OCI-LY7 (cell line): Measurements from ENCODE around the gene POM121L2. TPM values are rescaled to one million over a fixed set of nuclear protein-coding genes. Genes with fewer than 3 reads are reported as not detected.

Experiments
- BruUV-seq: library from RNA; stranded (reverse); fragments of 400-500 nt; replicated peaks from 2 replicates; lab custom pipeline; 2021; lab: Mats Ljungman, UMichigan
- CTCF ChIA-PET: fragments of 300-600 bp; sonication (Branson Sonifier 250); formaldehyde crosslinking; loops from one replicate; lab custom pipeline; 2022; ENCODE audit warnings: antibody characterized with exemption; ENCODE audit not compliant: unreplicated experiment; lab: Charles Lee
- POLR2A ChIA-PET: fragments of 300-600 bp; sonication (Branson Sonifier 250); formaldehyde crosslinking; loops from one replicate; lab custom pipeline; 2022; ENCODE audit warnings: antibody characterized with exemption; lab: Charles Lee
- DNase-seq: peaks from one replicate; pipeline ENCODE4 v3.0.0-alpha.2; 2015; ENCODE audit warnings: low spot score
- H2AFZ ChIP-seq: fragments of 200-600 bp; sonication (generic), shearing (Covaris generic); 2 replicates; pipeline ENCODE4 v1.6.1; 2014; ENCODE audit warnings: mild to moderate bottlenecking, antibody characterized with exemption, low read length, moderate library complexity
- H3K27ac ChIP-seq: fragments of 200-600 bp; sonication (generic); 2 replicates; pipeline ENCODE4 v1.5.1; 2014; ENCODE audit warnings: mixed run types, low read depth, mild to moderate bottlenecking, moderate library complexity, low read length, inconsistent platforms; ENCODE audit not compliant: poor library complexity, severe bottlenecking
- H3K36me3 ChIP-seq: fragments of 200-600 bp; sonication (generic); 2 replicates; pipeline ENCODE4 v1.6.1; 2014; ENCODE audit warnings: mild to moderate bottlenecking, antibody characterized with exemption, low read length, moderate library complexity, mixed read lengths; ENCODE audit not compliant: insufficient read depth
- H3K4me1 ChIP-seq: fragments of 200-600 bp; sonication (generic); 2 replicates; pipeline ENCODE4 v1.5.1; 2014; ENCODE audit warnings: mild to moderate bottlenecking, low read length; ENCODE audit not compliant: insufficient read depth, poor library complexity, severe bottlenecking
- H3K4me2 ChIP-seq: fragments of 200-600 bp; sonication (generic); 2 replicates; pipeline ENCODE4 v1.6.1; 2014; ENCODE audit warnings: mild to moderate bottlenecking, low read length
- H3K4me3 ChIP-seq: fragments of 200-600 bp; sonication (generic); 2 replicates; pipeline ENCODE4 v1.5.1; 2014; ENCODE audit warnings: mild to moderate bottlenecking, low read depth, low read length; ENCODE audit not compliant: poor library complexity, severe bottlenecking
- H3K79me2 ChIP-seq: fragments of 200-600 bp; sonication (generic); 2 replicates; pipeline ENCODE4 v1.6.1; 2016; ENCODE audit warnings: low read depth, mild to moderate bottlenecking, low read length, moderate library complexity, mixed read lengths; ENCODE audit not compliant: insufficient read depth
- H3K9me2 ChIP-seq: fragments of 200-600 bp; sonication (generic); 2 replicates; pipeline ENCODE4 v1.6.1; 2016; ENCODE audit warnings: mild to moderate bottlenecking, low read length, mixed read lengths; ENCODE audit not compliant: insufficient read depth
- H3K9me3 ChIP-seq: fragments of 200-600 bp; sonication (generic); 2 replicates; pipeline ENCODE4 v1.6.1; 2014; ENCODE audit warnings: mild to moderate bottlenecking, mixed run types, low read length, mixed read lengths
- H4K20me1 ChIP-seq: fragments of 200-600 bp; sonication (generic); 2 replicates; pipeline ENCODE4 v1.6.1; 2014; ENCODE audit warnings: mild to moderate bottlenecking, antibody characterized with exemption, low read length, moderate library complexity, mixed read lengths; ENCODE audit not compliant: insufficient read depth
- CTCF ChIP-seq: fragments of 200-600 bp; sonication (generic); conservative IDR thresholded peaks from 2 replicates; pipeline ENCODE4 v1.5.1; 2014; ENCODE audit warnings: mild to moderate bottlenecking, antibody characterized with exemption, low read length, moderate library complexity, mixed read lengths
- EZH2phosphoT487 ChIP-seq: fragments of 200-600 bp; sonication (generic); IDR thresholded peaks from 2 replicates; pipeline ENCODE4 v1.6.1; 2018; ENCODE audit warnings: low read depth, borderline replicate concordance, mild to moderate bottlenecking, mixed run types, antibody characterized with exemption, low read length, moderate library complexity, mixed read lengths
- intact Hi-C: fragments of 100-400 bp; cut with micrococcal nuclease; formaldehyde crosslinking; loops from one replicate; pipeline ENCODE4 v1.10.0; 2022; ENCODE audit not compliant: unreplicated experiment
- total RNA-seq, 2 experiments: library from RNA; depleted of rRNA in 1 of 2; stranded (reverse); fragments of >200 nt in 1 of 2; shearing (Covaris generic) in 1 of 2; gene quantifications; 2 replicates each; pipeline ENCODE4 v1.2.3, GENCODE V29; 2014 to 2022

The POM121L2 gene
- total RNA-seq, 2 experiments from 2014 or later: not detected

- H3K4me1 ChIP-seq: no peaks in the 10 kb centered on the region
- no peak overlapping the region for H3K4me2 ChIP-seq
- H3K4me3 ChIP-seq: no peak overlapping the region
- ChIA-PET POLR2A (interaction anchor here (1.0 kb wide), 1 partner anchor 8 kb away, joined by 3 read pairs; no protein-coding TSS in a partner anchor), CTCF (no interaction called here)
- no TSS peak for BruUV-seq
- H2AFZ ChIP-seq: no peak overlapping the region
- no peaks in the 10 kb centered on the region for H3K79me2 ChIP-seq
- no peak overlapping the region for H3K27ac ChIP-seq
- DNase-seq: no peak
- intact Hi-C loops: loop anchor here (1.0 to 5.0 kb wide), 4 partner anchors 149 to 441 kb away; no protein-coding TSS in a partner anchor
- H3K36me3 ChIP-seq: no peaks in the 10 kb centered on the region
- no peaks in the 10 kb centered on the region for H4K20me1 ChIP-seq
- TF ChIP-seq CTCF: no peak
- TF ChIP-seq EZH2phosphoT487: no peak
- no peaks in the 10 kb centered on the region for H3K9me2 ChIP-seq
- H3K9me3 ChIP-seq: no peaks in the 10 kb centered on the region
These were observed 297 bp downstream of the POM121L2 start for GRCh38 chr6:27311806-27312145.

- intact Hi-C loops: no loop called here
- Histone ChIP-seq H3K4me1 (no peaks in the 10 kb centered on the region), H3K9me3 (no peaks in the 10 kb centered on the region), H2AFZ (no peak overlapping the region), H3K9me2 (no peaks in the 10 kb centered on the region), H3K27ac (no peak overlapping the region), H3K79me2 (no peaks in the 10 kb centered on the region), H3K4me2 (no peak overlapping the region), H3K4me3 (no peak overlapping the region), H4K20me1 (no peaks in the 10 kb centered on the region), H3K36me3 (no peaks in the 10 kb centered on the region)
- ChIA-PET POLR2A (interaction anchor here (0.7 kb wide), 1 partner anchor 9 kb away, joined by 3 read pairs; the partner anchor contains the start of gene POM121L2), CTCF (no interaction called here)
- TF ChIP-seq EZH2phosphoT487: no peak
- no peak for TF ChIP-seq CTCF
- no TSS peak for BruUV-seq
- no peak for DNase-seq
These were observed 8.3 kb downstream of the POM121L2 start for GRCh38 chr6:27303613-27304272.
